GM10248 (cell line): ENCODE results near the gene AP2A2.

ENCODE experiments used
- CTCF ChIA-PET: fragments of 300-600 bp; sonication (Branson Sonifier 250); formaldehyde crosslinking; extraction: SDS; loops from one replicate; lab custom pipeline; 2021; ENCODE audit warnings: antibody characterized with exemption; lab: Yijun Ruan, JAX
- POLR2A ChIA-PET: fragments of 350-650 bp; sonication (Branson Sonifier 250); formaldehyde crosslinking; extraction: SDS; loops from one replicate; lab custom pipeline; 2020; ENCODE audit warnings: antibody characterized with exemption; lab: Yijun Ruan, JAX
- DNase-seq: peaks from one replicate; pipeline ENCODE4 v3.0.0; 2012; ENCODE audit errors: extremely low spot score
- CTCF ChIP-seq: IDR thresholded peaks from 2 replicates; pipeline ENCODE4 v1.5.1; 2012; ENCODE audit warnings: mild to moderate bottlenecking, low read depth; ENCODE audit errors: extremely low read depth, missing control alignments, control extremely low read depth

Gene AP2A2

GRCh38 chr11:1030086-1030485 lies 104.4 kb downstream of the AP2A2 start:
- no peak for TF ChIP-seq CTCF
- CTCF ChIA-PET = no interaction called here
- no peak for DNase-seq
- POLR2A ChIA-PET = no interaction called here

- no peak for DNase-seq
- CTCF ChIA-PET = no interaction called here
- POLR2A ChIA-PET = no interaction called here
These were observed 104.9 kb downstream of the AP2A2 start for GRCh38 chr11:1030556-1030955.

GRCh38 chr11:1031121-1031899 lies 105.6 kb downstream of the AP2A2 start:
- ChIA-PET POLR2A (no interaction called here), CTCF (no interaction called here)
- no peak for DNase-seq
- TF ChIP-seq CTCF = no peak

More at GRCh38 chr11:1030556-1030955, 104.9 kb downstream of the AP2A2 start:
- TF ChIP-seq CTCF = no peak

- no peak for TF ChIP-seq CTCF
- DNase-seq = no peak
- POLR2A ChIA-PET = no interaction called here
- CTCF ChIA-PET = no interaction called here
These were observed 106.7 kb downstream of the AP2A2 start for GRCh38 chr11:1032310-1032891.

- CTCF ChIA-PET = no interaction called here
- POLR2A ChIA-PET = no interaction called here
- DNase-seq = no peak
- TF ChIP-seq CTCF = no peak
These were observed 107.5 kb downstream of the AP2A2 start for GRCh38 chr11:1033016-1033798.

GRCh38 chr11:1034001-1034400 lies 108.3 kb downstream of the AP2A2 start:
- ChIA-PET POLR2A (no interaction called here), CTCF (no interaction called here)
- TF ChIP-seq CTCF = no peak
- DNase-seq = no peak
